GM18858 (cell line): ENCODE data around the gene UNC79.

Experiments used
- ATAC-seq: cut with Tn5 transposase; IDR thresholded peaks from one replicate; pipeline ENCODE4 v1.9.1; 2021; ENCODE audit not compliant: unreplicated experiment

UNC79 gene

GRCh38 chr14:93705513-93706156 is 274.9 kb downstream of the UNC79 start:
- ATAC-seq: no peak

- ATAC-seq: no peak
Observed at GRCh38 chr14:93706360-93706955, 275.7 kb downstream of the UNC79 start.

GRCh38 chr14:93707475-93707874 is 276.7 kb downstream of the UNC79 start:
- ATAC-seq: no peak

- no peak for ATAC-seq
Observed at GRCh38 chr14:93708311-93708734, 277.6 kb downstream of the UNC79 start.

GRCh38 chr14:93708800-93709199 is 278.1 kb downstream of the UNC79 start:
- no peak for ATAC-seq

- no peak for ATAC-seq
Observed at GRCh38 chr14:93709249-93709648, 278.5 kb downstream of the UNC79 start.

- ATAC-seq: no peak
Observed at GRCh38 chr14:93712079-93712837, 281.5 kb downstream of the UNC79 start.

GRCh38 chr14:93712838-93713724 is 282.3 kb downstream of the UNC79 start:
- no peak for ATAC-seq

GRCh38 chr14:93713726-93714405 is 283.1 kb downstream of the UNC79 start:
- ATAC-seq: no peak

- ATAC-seq: no peak
Observed at GRCh38 chr14:93714605-93715004, 283.9 kb downstream of the UNC79 start.

GRCh38 chr14:93715279-93715927 is 284.7 kb downstream of the UNC79 start:
- ATAC-seq: no peak

- ATAC-seq: no peak
Observed at GRCh38 chr14:93716002-93716745, 285.4 kb downstream of the UNC79 start.

- ATAC-seq: no peak
Observed at GRCh38 chr14:93716746-93717667, 286.3 kb downstream of the UNC79 start.

- no peak for ATAC-seq
Observed at GRCh38 chr14:93717668-93718320, 287.1 kb downstream of the UNC79 start.

- ATAC-seq: no peak
Observed at GRCh38 chr14:93719256-93719655, 288.5 kb downstream of the UNC79 start.

GRCh38 chr14:93720076-93720815 is 289.5 kb downstream of the UNC79 start:
- no peak for ATAC-seq

GRCh38 chr14:93720981-93721483 is 290.3 kb downstream of the UNC79 start:
- no peak for ATAC-seq
